Breast epithelium (tissue), 3 donors: ENCODE data around the gene EDAR.

Experiments used
- CTCF ChIP-seq, 3 donors: fragments of 450-650 bp; IDR thresholded peaks; one replicate each; pipeline ENCODE4 v1.5.1; 2016 to 2017; ENCODE audit warnings: antibody characterized with exemption in 3 of 3, mild to moderate bottlenecking in 3 of 3, moderate library complexity in 3 of 3
- POLR2A ChIP-seq: fragments of 450-650 bp; IDR thresholded peaks from one replicate; pipeline ENCODE4 v1.6.1; 2016; ENCODE audit warnings: antibody characterized with exemption, mild to moderate bottlenecking, moderate library complexity
- POLR2AphosphoS5 ChIP-seq, 3 donors: sonication (generic); formaldehyde crosslinking; IDR thresholded peaks; one replicate each; pipeline ENCODE4 v1.6.1; 2017; ENCODE audit warnings: antibody characterized with exemption in 3 of 3

- TF ChIP-seq POLR2AphosphoS5 (IDR thresholded peaks at IDR 0.05) (no peak), CTCF (IDR thresholded peaks at IDR 0.05) (no peak), POLR2A (no peak)
These were observed 54.3 kb downstream of the EDAR start for GRCh38 chr2:108934583-108935245.
